SU-DHL-6 (cell line): ENCODE results near the gene RASGRP1.

Experiments
- H2AFZ ChIP-seq: fragments of 200-600 bp; sonication (generic); 2 replicates; pipeline ENCODE4 v1.6.1; 2014; ENCODE audit warnings: low read depth, mild to moderate bottlenecking, moderate library complexity, mixed read lengths, antibody characterized with exemption, low read length; ENCODE audit not compliant: severe bottlenecking
- H3F3A ChIP-seq: fragments of 200-600 bp; shearing (Covaris generic); 2 replicates; pipeline ENCODE4 v1.6.0; 2016; ENCODE audit warnings: antibody characterized with exemption, mild to moderate bottlenecking; ENCODE audit not compliant: insufficient read depth
- H3K27ac ChIP-seq: fragments of 200-600 bp; sonication (generic); 2 replicates; pipeline ENCODE4 v1.5.1; 2016; ENCODE audit warnings: low read depth, mild to moderate bottlenecking, low read length, moderate library complexity, mixed read lengths
- H3K27me3 ChIP-seq: fragments of 200-600 bp; sonication (generic), shearing (Covaris generic); 2 replicates; pipeline ENCODE4 v1.6.0; 2014; ENCODE audit warnings: mild to moderate bottlenecking, low read length
- H3K36me3 ChIP-seq: fragments of 200-600 bp; sonication (generic); 2 replicates; pipeline ENCODE4 v1.6.1; 2014; ENCODE audit warnings: mild to moderate bottlenecking, low read length, mixed read lengths
- H3K4me2 ChIP-seq: fragments of 300-600, 200-600 bp; shearing (Covaris generic), sonication (generic); 2 replicates; pipeline ENCODE4 v1.6.0; 2014; ENCODE audit warnings: low read length, low read depth, mild to moderate bottlenecking; ENCODE audit not compliant: poor library complexity, severe bottlenecking
- H3K4me3 ChIP-seq: fragments of 200-600 bp; sonication (generic); 2 replicates; pipeline ENCODE4 v1.5.1; 2014; ENCODE audit warnings: antibody characterized with exemption, low read length, mild to moderate bottlenecking, mixed read lengths; ENCODE audit not compliant: insufficient read depth, poor library complexity, severe bottlenecking
- H3K79me2 ChIP-seq: fragments of 200-600 bp; sonication (generic); 2 replicates; pipeline ENCODE4 v1.6.1; 2014; ENCODE audit warnings: mild to moderate bottlenecking, low read length, moderate library complexity; ENCODE audit not compliant: insufficient read depth
- H3K9ac ChIP-seq: fragments of 200-600 bp; sonication (generic); 2 replicates; pipeline ENCODE4 v1.7.0; 2014; ENCODE audit warnings: mild to moderate bottlenecking, low read length
- H3K9me2 ChIP-seq: fragments of 200-600 bp; sonication (generic); replicated peaks from 2 replicates; pipeline ENCODE4 v1.6.1; 2014; ENCODE audit warnings: low read length; ENCODE audit not compliant: insufficient read depth
- H3K9me3 ChIP-seq: fragments of 200-600 bp; sonication (generic); 2 replicates; pipeline ENCODE4 v1.6.1; 2014; ENCODE audit warnings: low read length, mixed read lengths; ENCODE audit not compliant: insufficient read depth
- H4K20me1 ChIP-seq: fragments of 200-600 bp; sonication (generic); 2 replicates; pipeline ENCODE4 v1.6.1; 2014; ENCODE audit warnings: low read depth, mild to moderate bottlenecking, antibody characterized with exemption, low read length, moderate library complexity, mixed read lengths
- CTCF ChIP-seq: fragments of 200-600 bp; sonication (generic); IDR thresholded peaks from one replicate; pipeline ENCODE4 v1.5.1; 2017; ENCODE audit warnings: antibody characterized with exemption, mild to moderate bottlenecking, low read length, moderate library complexity; ENCODE audit not compliant: insufficient read depth, poor library complexity, severe bottlenecking
- EZH2phosphoT487 ChIP-seq: fragments of 200-600 bp; sonication (generic), shearing (Covaris generic); conservative IDR thresholded peaks from 2 replicates; pipeline ENCODE4 v1.6.1; 2018; ENCODE audit warnings: mild to moderate bottlenecking, antibody characterized with exemption, low read length, moderate library complexity, mixed read lengths

Gene RASGRP1

GRCh38 chr15:38470816-38471215 lies 93.8 kb downstream of the RASGRP1 start:
- no peak overlapping the region for H2AFZ ChIP-seq
- H3K9ac ChIP-seq, result no peak overlapping the region
- H3K4me2 ChIP-seq, result no peak overlapping the region
- no peaks in the 10 kb centered on the region for H4K20me1 ChIP-seq
- peaks cover 23% of the 10 kb centered on the region for H3K36me3 ChIP-seq
- no peaks in the 10 kb centered on the region for H3K27me3 ChIP-seq
- TF ChIP-seq CTCF (no peak), EZH2phosphoT487 (no peak)
- H3F3A ChIP-seq, result peaks cover 4% of the 10 kb centered on the region; the same call in 1 of the 2 replicates
- no peaks in the 10 kb centered on the region for H3K9me3 ChIP-seq
- no peaks in the 10 kb centered on the region for H3K79me2 ChIP-seq
- H3K4me3 ChIP-seq, result no peak overlapping the region
- H3K27ac ChIP-seq, result no peak overlapping the region
- H3K9me2 ChIP-seq, result no peaks in the 10 kb centered on the region

GRCh38 chr15:38464675-38465074 lies 99.9 kb downstream of the RASGRP1 start:
- peaks cover 4% of the 10 kb centered on the region; the same call in 1 of the 2 replicates for H3K36me3 ChIP-seq
- H3K27me3 ChIP-seq, result no peaks in the 10 kb centered on the region
- H3K9ac ChIP-seq, result no peak overlapping the region
- H3K4me3 ChIP-seq, result no peak overlapping the region
- H2AFZ ChIP-seq, result no peak overlapping the region
- H3K9me2 ChIP-seq, result no peaks in the 10 kb centered on the region
- H3F3A ChIP-seq, result 0 out of 2 replicates have a peak, but pooled peaks cover 6% of the 10 kb centered on the region
- H3K27ac ChIP-seq, result no peak overlapping the region
- TF ChIP-seq EZH2phosphoT487, result no peak
- TF ChIP-seq CTCF, result no peak
- H3K79me2 ChIP-seq, result peaks cover 49% of the 10 kb centered on the region
- no peak overlapping the region for H3K4me2 ChIP-seq
- H4K20me1 ChIP-seq, result peaks cover 9% of the 10 kb centered on the region
- H3K9me3 ChIP-seq, result no peaks in the 10 kb centered on the region

GRCh38 chr15:38463893-38464292 lies 100.7 kb downstream of the RASGRP1 start:
- H3K4me3 ChIP-seq, result no peak overlapping the region
- no peak overlapping the region for H3K27ac ChIP-seq
- no peak overlapping the region for H3K9ac ChIP-seq
- H3K36me3 ChIP-seq, result peaks cover 4% of the 10 kb centered on the region; the same call in 1 of the 2 replicates
- peaks cover 57% of the 10 kb centered on the region for H3K79me2 ChIP-seq
- no peaks in the 10 kb centered on the region for H3K27me3 ChIP-seq
- 0 out of 2 replicates have a peak, but pooled peaks cover 6% of the 10 kb centered on the region for H3F3A ChIP-seq
- no peak overlapping the region for H3K4me2 ChIP-seq
- no peaks in the 10 kb centered on the region for H3K9me3 ChIP-seq
- H3K9me2 ChIP-seq, result no peaks in the 10 kb centered on the region
- H4K20me1 ChIP-seq, result peaks cover 9% of the 10 kb centered on the region
- H2AFZ ChIP-seq, result no peak overlapping the region
- TF ChIP-seq CTCF (no peak), EZH2phosphoT487 (no peak)
